Activated CD8-positive, alpha-beta memory T cell treated with anti-CD3 and anti-CD28 coated beads, Interleukin-2, amount 10 ng/mL, durations not matched to agents 7 days and 5 days (primary cell): ENCODE measurements around the gene KIRREL3. TPM values are rescaled to one million over a fixed set of nuclear protein-coding genes. Genes with fewer than 3 reads are reported as not detected.
"Not testable (repeated sequence)": the region's sequence is repeated elsewhere in the genome, so short reads cannot be mapped to it uniquely, and the experiment has no call there.

Experiments
- ATAC-seq: fragments of 150-1000 bp; cut with Tn5 transposase; one replicate; pipeline ENCODE4 v1.10.0; 2021; ENCODE audit warnings: moderate library complexity
- CTCF ChIA-PET: fragments of 350-600 bp; sonication (Branson Sonifier 250); formaldehyde crosslinking; loops from one replicate; lab custom pipeline; 2021; ENCODE audit warnings: antibody characterized with exemption; lab: Charles Lee
- DNase-seq: peaks from one replicate; pipeline ENCODE4 v3.0.0-alpha.2; 2020
- H3K27ac Mint-ChIP-seq: one replicate; pipeline ENCODE4 v1.8.0; 2021; ENCODE audit warnings: mild to moderate bottlenecking, mixed read lengths
- H3K27me3 Mint-ChIP-seq: one replicate; pipeline ENCODE4 v1.8.0; 2021; ENCODE audit warnings: mixed read lengths
- H3K36me3 Mint-ChIP-seq: one replicate; pipeline ENCODE4 v1.8.0; 2021; ENCODE audit warnings: mild to moderate bottlenecking, mixed read lengths
- H3K4me1 Mint-ChIP-seq: one replicate; pipeline ENCODE4 v1.8.0; 2021; ENCODE audit warnings: mixed read lengths
- H3K4me3 Mint-ChIP-seq: one replicate; pipeline ENCODE4 v1.8.0; 2021; ENCODE audit warnings: mild to moderate bottlenecking, moderate library complexity, mixed read lengths
- H3K9me3 Mint-ChIP-seq: one replicate; pipeline ENCODE4 v1.8.0; 2022; ENCODE audit warnings: low read depth, mixed read lengths
- total RNA-seq, 2 experiments: library from RNA; stranded (reverse); gene quantifications; one replicate each; pipeline ENCODE4 v1.2.3, GENCODE V29; 2021

Gene KIRREL3
- total RNA-seq, 2 experiments from 2014 or later, result not detected

GRCh38 chr11:126963603-126964363 is 36.8 kb downstream of the KIRREL3 start:
- H3K9me3 Mint-ChIP-seq, result no peaks in the 10 kb centered on the region
- H3K4me3 Mint-ChIP-seq, result no peak overlapping the region
- ATAC-seq (no peak), DNase-seq (no peak)
- CTCF ChIA-PET, result no interaction called here
- H3K36me3 Mint-ChIP-seq, result no peaks in the 10 kb centered on the region
- H3K27me3 Mint-ChIP-seq, result peaks cover 5% of the 10 kb centered on the region
- no peaks in the 10 kb centered on the region for H3K4me1 Mint-ChIP-seq
- H3K27ac Mint-ChIP-seq, result no peak overlapping the region

- Mint-ChIP-seq H3K36me3 (no peaks in the 10 kb centered on the region), H3K27me3 (peaks cover 4% of the 10 kb centered on the region), H3K4me3 (no peak overlapping the region), H3K27ac (no peak overlapping the region), H3K4me1 (no peaks in the 10 kb centered on the region), H3K9me3 (no peaks in the 10 kb centered on the region)
- DNase-seq, result no peak
- ATAC-seq, result no peak
- CTCF ChIA-PET, result no interaction called here
Observed at GRCh38 chr11:126963115-126963514, 37.5 kb downstream of the KIRREL3 start.

GRCh38 chr11:126959700-126960099 is 40.9 kb downstream of the KIRREL3 start:
- Mint-ChIP-seq H3K27me3 (no peaks in the 10 kb centered on the region), H3K36me3 (no peaks in the 10 kb centered on the region), H3K4me3 (no peak overlapping the region), H3K9me3 (no peaks in the 10 kb centered on the region), H3K27ac (no peak overlapping the region), H3K4me1 (no peaks in the 10 kb centered on the region)
- CTCF ChIA-PET, result no interaction called here
- ATAC-seq, result no peak
- DNase-seq, result no peak

GRCh38 chr11:126956635-126957034 is 43.9 kb downstream of the KIRREL3 start:
- Mint-ChIP-seq H3K36me3 (no peaks in the 10 kb centered on the region), H3K9me3 (no peaks in the 10 kb centered on the region)

GRCh38 chr11:126952533-126952932 is 48.0 kb downstream of the KIRREL3 start:
- ATAC-seq, H3K27me3 Mint-ChIP-seq, H3K36me3 Mint-ChIP-seq, H3K27ac Mint-ChIP-seq, H3K9me3 Mint-ChIP-seq, DNase-seq, H3K4me3 Mint-ChIP-seq, H3K4me1 Mint-ChIP-seq, CTCF ChIA-PET: not testable (repeated sequence)

More at GRCh38 chr11:126956635-126957034, 43.9 kb downstream of the KIRREL3 start:
- Mint-ChIP-seq H3K4me3 (no peak overlapping the region), H3K27ac (no peak overlapping the region), H3K4me1 (no peaks in the 10 kb centered on the region), H3K27me3 (no peaks in the 10 kb centered on the region)
- CTCF ChIA-PET, result no interaction called here
- no peak for DNase-seq
- no peak for ATAC-seq

- H3K27ac Mint-ChIP-seq, result no peak overlapping the region
- no peaks in the 10 kb centered on the region for H3K36me3 Mint-ChIP-seq
- H3K4me1 Mint-ChIP-seq, result no peaks in the 10 kb centered on the region
- CTCF ChIA-PET, result no interaction called here
- DNase-seq (no peak), ATAC-seq (no peak)
- no peak overlapping the region for H3K4me3 Mint-ChIP-seq
- peaks cover 3% of the 10 kb centered on the region for H3K27me3 Mint-ChIP-seq
- no peaks in the 10 kb centered on the region for H3K9me3 Mint-ChIP-seq
Observed at GRCh38 chr11:126951465-126951864, 49.1 kb downstream of the KIRREL3 start.

- Mint-ChIP-seq H3K9me3 (no peaks in the 10 kb centered on the region), H3K4me1 (no peaks in the 10 kb centered on the region), H3K4me3 (no peak overlapping the region), H3K27ac (no peak overlapping the region), H3K27me3 (peaks cover 3% of the 10 kb centered on the region), H3K36me3 (no peaks in the 10 kb centered on the region)
- CTCF ChIA-PET, result no interaction called here
- ATAC-seq, result no peak
- no peak for DNase-seq
Observed at GRCh38 chr11:126949066-126949891, 51.3 kb downstream of the KIRREL3 start.

GRCh38 chr11:126948563-126948962 is 52.0 kb downstream of the KIRREL3 start:
- peaks cover 3% of the 10 kb centered on the region for H3K27me3 Mint-ChIP-seq
- H3K9me3 Mint-ChIP-seq, result no peaks in the 10 kb centered on the region
- no peak overlapping the region for H3K4me3 Mint-ChIP-seq
- CTCF ChIA-PET, result interaction anchor here (0.7 kb wide), 1 partner anchor 804 kb away, joined by 3 read pairs; no protein-coding TSS in a partner anchor
- DNase-seq (no peak), ATAC-seq (no peak)
- no peaks in the 10 kb centered on the region for H3K36me3 Mint-ChIP-seq
- no peaks in the 10 kb centered on the region for H3K4me1 Mint-ChIP-seq
- H3K27ac Mint-ChIP-seq, result no peak overlapping the region

- ATAC-seq (no peak), DNase-seq (no peak)
- Mint-ChIP-seq H3K4me1 (no peaks in the 10 kb centered on the region), H3K27me3 (peaks cover 3% of the 10 kb centered on the region), H3K9me3 (no peaks in the 10 kb centered on the region), H3K27ac (no peak overlapping the region), H3K36me3 (no peaks in the 10 kb centered on the region), H3K4me3 (no peak overlapping the region)
- CTCF ChIA-PET, result no interaction called here
Observed at GRCh38 chr11:126945319-126945718, 55.3 kb downstream of the KIRREL3 start.

GRCh38 chr11:126943316-126943715 is 57.3 kb downstream of the KIRREL3 start:
- H3K27me3 Mint-ChIP-seq, result peaks cover 6% of the 10 kb centered on the region
- no peak overlapping the region for H3K4me3 Mint-ChIP-seq
- H3K4me1 Mint-ChIP-seq, result no peaks in the 10 kb centered on the region
- ATAC-seq (no peak), DNase-seq (no peak)
- CTCF ChIA-PET, result no interaction called here
- H3K9me3 Mint-ChIP-seq, result no peaks in the 10 kb centered on the region
- H3K27ac Mint-ChIP-seq, result no peak overlapping the region
- no peaks in the 10 kb centered on the region for H3K36me3 Mint-ChIP-seq

GRCh38 chr11:126942146-126942545 is 58.4 kb downstream of the KIRREL3 start:
- H3K27ac Mint-ChIP-seq, result no peak overlapping the region
- peaks cover 5% of the 10 kb centered on the region for H3K27me3 Mint-ChIP-seq
- no peak overlapping the region for H3K4me3 Mint-ChIP-seq
- H3K36me3 Mint-ChIP-seq, result no peaks in the 10 kb centered on the region
- no peaks in the 10 kb centered on the region for H3K9me3 Mint-ChIP-seq
- H3K4me1 Mint-ChIP-seq, result no peaks in the 10 kb centered on the region
- ATAC-seq (no peak), DNase-seq (no peak)
- CTCF ChIA-PET, result no interaction called here

GRCh38 chr11:126939552-126939951 is 61.0 kb downstream of the KIRREL3 start:
- Mint-ChIP-seq H3K4me3 (no peak overlapping the region), H3K27ac (no peak overlapping the region), H3K4me1 (no peaks in the 10 kb centered on the region), H3K36me3 (no peaks in the 10 kb centered on the region), H3K27me3 (peaks cover 3% of the 10 kb centered on the region), H3K9me3 (no peaks in the 10 kb centered on the region)
- DNase-seq (no peak), ATAC-seq (no peak)
- CTCF ChIA-PET, result no interaction called here

- Mint-ChIP-seq H3K27ac (no peak overlapping the region), H3K4me1 (no peaks in the 10 kb centered on the region), H3K36me3 (no peaks in the 10 kb centered on the region), H3K27me3 (peaks cover 6% of the 10 kb centered on the region), H3K9me3 (peaks cover 2% of the 10 kb centered on the region), H3K4me3 (no peak overlapping the region)
- ATAC-seq, result no peak
- DNase-seq, result no peak
- CTCF ChIA-PET, result no interaction called here
Observed at GRCh38 chr11:126938718-126939117, 61.9 kb downstream of the KIRREL3 start.
